22Rv1 (cell line): ENCODE measurements around the gene C1orf94.

Experiments
- CTCF ChIP-seq: fragments of 450-650 bp; IDR thresholded peaks from 2 replicates; pipeline ENCODE4 v1.5.1; 2017; ENCODE audit warnings: mild to moderate bottlenecking
- ZFX ChIP-seq: fragments of 450-650 bp; IDR thresholded peaks from 2 replicates; pipeline ENCODE4 v1.6.1; 2017; ENCODE audit warnings: antibody characterized with exemption, borderline replicate concordance

- TF ChIP-seq CTCF (no peak), ZFX (no peak)
Measured at GRCh38 chr1:34130306-34130705, 46.4 kb upstream of the C1orf94 start.
